GM19328 (cell line): Measurements from ENCODE around the gene DACT2.
"Not testable (repeated sequence)": the region's sequence is repeated elsewhere in the genome, so short reads cannot be mapped to it uniquely, and the experiment has no call there.

Source experiments
- ATAC-seq: cut with Tn5 transposase; IDR thresholded peaks from one replicate; pipeline ENCODE4 v1.9.1; 2021; ENCODE audit warnings: mild to moderate bottlenecking, moderate library complexity; ENCODE audit not compliant: unreplicated experiment

Gene DACT2

GRCh38 chr6:168319279-168320111, at the start of gene DACT2:
Gene DACT2 (minus strand): TSS chr6:168319777. CDS start chr6:168319633, 144 bp downstream.
- ATAC-seq = no peak

- ATAC-seq = no peak
Observed at GRCh38 chr6:168368936-168369335, 49.4 kb upstream of the DACT2 start.

GRCh38 chr6:168368066-168368820, 48.7 kb upstream of the DACT2 start:
- no peak for ATAC-seq

- ATAC-seq = no peak
Observed at GRCh38 chr6:168367285-168367751, 47.7 kb upstream of the DACT2 start.

GRCh38 chr6:168366473-168366872, 46.9 kb upstream of the DACT2 start:
- ATAC-seq = no peak

GRCh38 chr6:168365422-168366165, 46.0 kb upstream of the DACT2 start:
- no peak for ATAC-seq

- ATAC-seq = no peak
Observed at GRCh38 chr6:168364793-168365421, 45.3 kb upstream of the DACT2 start.

GRCh38 chr6:168363811-168364792, 44.5 kb upstream of the DACT2 start:
- ATAC-seq = no peak

- ATAC-seq = no peak
Observed at GRCh38 chr6:168363302-168363701, 43.7 kb upstream of the DACT2 start.

- no peak for ATAC-seq
Observed at GRCh38 chr6:168362276-168362990, 42.9 kb upstream of the DACT2 start.

GRCh38 chr6:168361766-168362165, 42.2 kb upstream of the DACT2 start:
- ATAC-seq = no peak

- ATAC-seq = no peak
Observed at GRCh38 chr6:168359794-168360193, 40.2 kb upstream of the DACT2 start.

- ATAC-seq = no peak
Observed at GRCh38 chr6:168358842-168359420, 39.4 kb upstream of the DACT2 start.

GRCh38 chr6:168356872-168357271, 37.3 kb upstream of the DACT2 start:
- ATAC-seq = not testable (repeated sequence)

GRCh38 chr6:168355716-168356522, 36.3 kb upstream of the DACT2 start:
- ATAC-seq = no peak

- ATAC-seq = no peak
Observed at GRCh38 chr6:168354338-168354737, 34.8 kb upstream of the DACT2 start.

GRCh38 chr6:168353041-168353440, 33.5 kb upstream of the DACT2 start:
- no peak for ATAC-seq

GRCh38 chr6:168352096-168352495, 32.5 kb upstream of the DACT2 start:
- ATAC-seq = no peak
